WTC11 (cell line): ENCODE data around the gene KIDINS220. TPM values are rescaled to one million over a fixed set of nuclear protein-coding genes. Genes with fewer than 3 reads are reported as not detected.

ENCODE experiments used
- ATAC-seq: fragments of 200-7000 bp; cut with Tn5 transposase; 2 replicates; pipeline ENCODE4 v1.10.0; 2021; ENCODE audit warnings: mild to moderate bottlenecking, moderate library complexity
- CTCF ChIA-PET: fragments of 300-600 bp; sonication (Branson Sonifier 250); formaldehyde crosslinking; loops from one replicate; lab custom pipeline; 2021; ENCODE audit warnings: antibody characterized with exemption; lab: Charles Lee
- POLR2A ChIA-PET: fragments of 350-600 bp; sonication (Branson Sonifier 250); formaldehyde crosslinking; loops from one replicate; lab custom pipeline; 2021; ENCODE audit warnings: antibody characterized with exemption; lab: Charles Lee
- DNase-seq: peaks from one replicate; pipeline ENCODE4 v3.0.0; 2021; ENCODE audit warnings: low spot score
- H3K27ac Mint-ChIP-seq: 2 replicates; pipeline ENCODE4 v1.8.0; 2021; ENCODE audit warnings: mixed read lengths
- H3K27me3 Mint-ChIP-seq: 2 replicates; pipeline ENCODE4 v1.8.0; 2021; ENCODE audit warnings: low read depth, mild to moderate bottlenecking, moderate library complexity, mixed read lengths
- H3K36me3 Mint-ChIP-seq: 2 replicates; pipeline ENCODE4 v1.8.0; 2021; ENCODE audit warnings: mixed read lengths
- H3K4me1 Mint-ChIP-seq: 2 replicates; pipeline ENCODE4 v1.8.0; 2022; ENCODE audit warnings: mixed read lengths
- H3K4me3 Mint-ChIP-seq: 2 replicates; pipeline ENCODE4 v1.8.0; 2021; ENCODE audit warnings: mild to moderate bottlenecking, moderate library complexity, mixed read lengths
- H3K9me3 Mint-ChIP-seq: 2 replicates; pipeline ENCODE4 v1.8.0; 2021; ENCODE audit warnings: mixed read lengths
- ATF1 ChIP-seq: sonication (generic); formaldehyde crosslinking; IDR thresholded peaks from 2 replicates; pipeline ENCODE4 v1.8.1; 2023; ENCODE audit warnings: mild to moderate bottlenecking, moderate library complexity, missing genetic modification reagents
- CDX4 ChIP-seq: fragments of 250-450 bp; sonication (Bioruptor Pico); IDR thresholded peaks from 2 replicates; pipeline ENCODE4 v1.9.0; 2021; ENCODE audit warnings: moderate library complexity, mild to moderate bottlenecking, inconsistent platforms, borderline replicate concordance
- E2F4 ChIP-seq: sonication (generic); formaldehyde crosslinking; IDR thresholded peaks from 2 replicates; pipeline ENCODE4 v1.8.1; 2022; ENCODE audit warnings: low read depth, mild to moderate bottlenecking, moderate library complexity, missing genetic modification reagents, borderline replicate concordance
- EMX1 ChIP-seq: fragments of 250-450 bp; sonication (Bioruptor Pico); IDR thresholded peaks from 2 replicates; pipeline ENCODE4 v1.8.0; 2021; ENCODE audit warnings: mild to moderate bottlenecking
- ETV6 ChIP-seq: sonication (generic); formaldehyde crosslinking; IDR thresholded peaks from 2 replicates; pipeline ENCODE4 v1.8.1; 2022; ENCODE audit warnings: mild to moderate bottlenecking, missing genetic modification reagents
- FOXJ3 ChIP-seq: sonication (generic); formaldehyde crosslinking; IDR thresholded peaks from 2 replicates; pipeline ENCODE4 v1.9.0; 2021; ENCODE audit warnings: missing genetic modification reagents, mild to moderate bottlenecking, borderline replicate concordance
- FOXK1 ChIP-seq: sonication (generic); formaldehyde crosslinking; IDR thresholded peaks from 2 replicates; pipeline ENCODE4 v1.8.0; 2022; ENCODE audit warnings: mild to moderate bottlenecking, moderate library complexity, missing genetic modification reagents
- GABPB1 ChIP-seq: sonication (generic); formaldehyde crosslinking; IDR thresholded peaks from 2 replicates; pipeline ENCODE4 v1.8.1; 2023; ENCODE audit warnings: mild to moderate bottlenecking, missing genetic modification reagents
- MYBL2 ChIP-seq: sonication (generic); formaldehyde crosslinking; IDR thresholded peaks from 2 replicates; pipeline ENCODE4 v1.8.1; 2023; ENCODE audit warnings: mild to moderate bottlenecking, moderate library complexity, missing genetic modification reagents
- NR2C2 ChIP-seq: sonication (generic); formaldehyde crosslinking; IDR thresholded peaks from 2 replicates; pipeline ENCODE4 v1.8.0; 2022; ENCODE audit warnings: mild to moderate bottlenecking, missing genetic modification reagents
- NR3C1 ChIP-seq: sonication (generic); formaldehyde crosslinking; conservative IDR thresholded peaks from 2 replicates; pipeline ENCODE4 v1.8.1; 2023; ENCODE audit warnings: low read depth, mild to moderate bottlenecking, missing genetic modification reagents
- PRDM15 ChIP-seq: sonication (generic); formaldehyde crosslinking; IDR thresholded peaks from 2 replicates; pipeline ENCODE4 v1.8.0; 2022; ENCODE audit warnings: missing genetic modification reagents
- RELA ChIP-seq: sonication (generic); formaldehyde crosslinking; IDR thresholded peaks from 2 replicates; pipeline ENCODE4 v1.8.1; 2022; ENCODE audit warnings: missing genetic modification reagents, mild to moderate bottlenecking, borderline replicate concordance
- ZNF138 ChIP-seq: sonication (generic); formaldehyde crosslinking; conservative IDR thresholded peaks from 2 replicates; pipeline ENCODE4 v1.8.1; 2022; ENCODE audit warnings: mild to moderate bottlenecking, moderate library complexity, missing genetic modification reagents
- ZNF423 ChIP-seq: fragments of 250-450 bp; sonication (Bioruptor Pico); IDR thresholded peaks from 2 replicates; pipeline ENCODE4 v2.1.2; 2022; ENCODE audit warnings: mild to moderate bottlenecking, moderate library complexity
- ZNF532 ChIP-seq: fragments of 250-450 bp; sonication (Bioruptor Pico); IDR thresholded peaks from 2 replicates; pipeline ENCODE4 v1.9.0; 2021; ENCODE audit warnings: mild to moderate bottlenecking, borderline replicate concordance
- total RNA-seq: library from RNA; stranded (reverse); gene quantifications from 3 replicates; pipeline ENCODE4 v1.2.3, GENCODE V29; 2021

The KIDINS220 gene
- total RNA-seq, 1 experiment from 2014 or later, result 23.9 TPM

GRCh38 chr2:8877894-8878293 lies 40.5 kb upstream of the KIDINS220 start (continued):
- TF ChIP-seq ZNF532 (CRISPR knock-in tag), result no peak
- no peak for TF ChIP-seq EMX1 (CRISPR knock-in tag)
- TF ChIP-seq ZNF423 (CRISPR knock-in tag), result no peak
- no peak for TF ChIP-seq MYBL2 (CRISPR knock-in tag)
- TF ChIP-seq ATF1 (CRISPR knock-in tag), result no peak
- TF ChIP-seq, all 79 proteins: peak for 0

GRCh38 chr2:8877332-8877731 lies 39.9 kb upstream of the KIDINS220 start:
- H3K9me3 Mint-ChIP-seq, result no peaks in the 10 kb centered on the region
- H3K4me1 Mint-ChIP-seq, result peaks cover 9% of the 10 kb centered on the region
- no peaks in the 10 kb centered on the region for H3K27me3 Mint-ChIP-seq
- peaks cover 8% of the 10 kb centered on the region; the same call in 1 of the 2 replicates for H3K36me3 Mint-ChIP-seq
- no peak overlapping the region for H3K4me3 Mint-ChIP-seq
- no peak overlapping the region for H3K27ac Mint-ChIP-seq
- DNase-seq (no peak), ATAC-seq (no peak)
- TF ChIP-seq ZNF138 (CRISPR knock-in tag) (no peak), FOXK1 (no peak), E2F4 (CRISPR knock-in tag) (no peak), RELA (CRISPR knock-in tag) (no peak), PRDM15 (CRISPR knock-in tag) (no peak), ZNF423 (CRISPR knock-in tag) (no peak), GABPB1 (no peak), ETV6 (CRISPR knock-in tag) (no peak), NR3C1 (CRISPR knock-in tag) (no peak), FOXJ3 (CRISPR knock-in tag) (no peak), NR2C2 (CRISPR knock-in tag) (no peak), CDX4 (no peak)
- CTCF ChIA-PET, result no interaction called here
- POLR2A ChIA-PET, result no interaction called here
